Caco-2 (cell line): ENCODE data around the gene BLOC1S4. TPM values are rescaled to one million over a fixed set of nuclear protein-coding genes. Genes with fewer than 3 reads are reported as not detected.
"Not testable (repeated sequence)": the region's sequence is repeated elsewhere in the genome, so short reads cannot be mapped to it uniquely, and the experiment has no call there.

Experiments
- BruUV-seq: library from RNA; stranded (reverse); fragments of 400-500 nt; replicated peaks from 2 replicates; lab custom pipeline; 2021; lab: Mats Ljungman, UMichigan
- CTCF ChIA-PET: fragments of 300-600 bp; sonication (Branson Sonifier 250); formaldehyde crosslinking; loops from one replicate; lab custom pipeline; 2022; ENCODE audit warnings: antibody characterized with exemption; lab: Charles Lee
- POLR2A ChIA-PET: fragments of 300-600 bp; sonication (Branson Sonifier 250); formaldehyde crosslinking; loops from one replicate; lab custom pipeline; 2022; ENCODE audit warnings: antibody characterized with exemption; lab: Charles Lee
- DNase-seq, 2 experiments: peaks; one replicate each; pipeline versions ENCODE4 v3.0.0 to v3.0.0-alpha.2; 2020 to 2022
- H3K27me3 ChIP-seq: replicated peaks from 2 replicates; pipeline ENCODE4 v1.6.0; 2011; ENCODE audit warnings: low read length; ENCODE audit not compliant: control insufficient read depth, insufficient read depth
- H3K36me3 ChIP-seq: 2 replicates; pipeline ENCODE4 v1.5.1; 2011; ENCODE audit warnings: low read length; ENCODE audit not compliant: control insufficient read depth, insufficient read depth
- H3K4me1 ChIP-seq: fragments of 250-450 bp; sonication (Bioruptor Pico); 2 replicates; pipeline ENCODE4 v1.5.1; 2020; ENCODE audit warnings: mild to moderate bottlenecking
- H3K4me3 ChIP-seq: 2 replicates; pipeline ENCODE4 v1.5.1; 2011; ENCODE audit warnings: low read depth, mild to moderate bottlenecking, control low read depth, low read length
- H3K9me3 ChIP-seq: fragments of 250-450 bp; sonication (Bioruptor Pico); 2 replicates; pipeline ENCODE4 v1.5.1; 2020; ENCODE audit warnings: mild to moderate bottlenecking, moderate library complexity
- H3K27ac Mint-ChIP-seq: one replicate; pipeline ENCODE4 v1.8.0; 2022; ENCODE audit warnings: mixed read lengths; ENCODE audit not compliant: unreplicated experiment
- H3K27me3 Mint-ChIP-seq: one replicate; pipeline ENCODE4 v1.8.0; 2022; ENCODE audit warnings: mixed read lengths; ENCODE audit not compliant: insufficient read depth, unreplicated experiment
- H3K36me3 Mint-ChIP-seq: one replicate; pipeline ENCODE4 v1.8.0; 2022; ENCODE audit warnings: mild to moderate bottlenecking, mixed read lengths; ENCODE audit not compliant: insufficient read depth, unreplicated experiment
- H3K4me1 Mint-ChIP-seq: one replicate; pipeline ENCODE4 v1.8.0; 2022; ENCODE audit warnings: low read depth, mixed read lengths; ENCODE audit not compliant: unreplicated experiment
- H3K4me3 Mint-ChIP-seq: one replicate; pipeline ENCODE4 v1.8.0; 2022; ENCODE audit warnings: mild to moderate bottlenecking, moderate library complexity, mixed read lengths; ENCODE audit not compliant: unreplicated experiment
- H3K9me3 Mint-ChIP-seq: one replicate; pipeline ENCODE4 v1.8.0; 2022; ENCODE audit warnings: mixed read lengths; ENCODE audit not compliant: unreplicated experiment
- CTCF ChIP-seq, 2 experiments: fragments of 200-600 bp in 1 of 2; IDR thresholded peaks; 1 replicate in 1 of 2; 2 replicates in 1 of 2; pipeline versions ENCODE4 v1.5.1 to v1.8.0; 2011 to 2022; ENCODE audit warnings: antibody characterized with exemption in 1 of 2, control low read depth in 1 of 2, inconsistent platforms in 1 of 2, low read depth in 1 of 2, low read length in 1 of 2, mild to moderate bottlenecking in 1 of 2, moderate library complexity in 1 of 2; ENCODE audit not compliant: insufficient read depth in 1 of 2, severe bottlenecking in 1 of 2, unreplicated experiment in 1 of 2
- intact Hi-C: fragments of 100-400 bp; cut with micrococcal nuclease; formaldehyde crosslinking; loops from one replicate; pipeline ENCODE4 v1.10.0; 2022; ENCODE audit not compliant: unreplicated experiment
- total RNA-seq: library from RNA; stranded (reverse); gene quantifications from 2 replicates; pipeline ENCODE4 v1.2.3, GENCODE V29; 2022

The BLOC1S4 gene
- total RNA-seq, 1 experiment from 2014 or later: 17.2 TPM

DNA sequence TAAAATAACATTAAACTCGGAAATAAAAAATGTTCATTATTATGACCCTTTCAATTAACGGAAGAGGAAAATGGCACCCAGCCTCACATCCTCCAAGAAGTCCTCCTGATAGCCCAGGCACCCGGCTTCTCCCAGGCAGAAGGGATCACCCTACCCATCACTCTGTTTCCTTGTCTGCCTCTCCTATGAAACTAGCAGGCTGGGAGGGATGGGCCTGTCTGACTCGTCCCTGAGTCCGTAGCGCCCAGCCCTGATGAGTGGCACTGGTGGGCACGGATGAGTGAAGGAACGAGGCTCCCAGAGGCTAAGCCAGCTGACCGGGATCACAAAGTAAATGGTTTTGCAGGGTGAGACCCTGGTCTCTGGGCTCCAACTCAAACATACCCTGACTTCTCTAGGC, 37.9 kb downstream of the BLOC1S4 start:
- Histone ChIP-seq H3K27me3 (no peaks in the 10 kb centered on the region), H3K36me3 (no peaks in the 10 kb centered on the region), H3K9me3 (no peaks in the 10 kb centered on the region), H3K4me3 (no peak overlapping the region), H3K4me1 (peaks cover 47% of the 10 kb centered on the region)
- Mint-ChIP-seq H3K36me3 (no peaks in the 10 kb centered on the region), H3K9me3 (no peaks in the 10 kb centered on the region), H3K4me1 (peaks cover 15% of the 10 kb centered on the region), H3K4me3 (no peak overlapping the region), H3K27me3 (no peaks in the 10 kb centered on the region), H3K27ac (no peak overlapping the region)
- intact Hi-C loops: no loop called here
- TF ChIP-seq CTCF (IDR thresholded peaks at IDR 0.05; ENCODE audit: insufficient read depth in 1 of 2, low read depth in 1 of 2, low read length in 1 of 2, severe bottlenecking in 1 of 2, unreplicated experiment in 1 of 2): no peak
- BruUV-seq: no TSS peak
- no peak for DNase-seq
- ChIA-PET CTCF (no interaction called here), POLR2A (no interaction called here)

GRCh38 chr4:6754481-6755087, 38.6 kb downstream of the BLOC1S4 start:
- no peak for TF ChIP-seq CTCF (IDR thresholded peaks at IDR 0.05; ENCODE audit: insufficient read depth in 1 of 2, low read depth in 1 of 2, low read length in 1 of 2, severe bottlenecking in 1 of 2, unreplicated experiment in 1 of 2)
- Mint-ChIP-seq H3K27me3 (no peaks in the 10 kb centered on the region), H3K4me1 (peaks cover 10% of the 10 kb centered on the region), H3K36me3 (no peaks in the 10 kb centered on the region), H3K27ac (no peak overlapping the region), H3K9me3 (no peaks in the 10 kb centered on the region), H3K4me3 (no peak overlapping the region)
- Histone ChIP-seq H3K4me3 (no peak overlapping the region), H3K27me3 (no peaks in the 10 kb centered on the region), H3K4me1 (peaks cover 43% of the 10 kb centered on the region), H3K9me3 (no peaks in the 10 kb centered on the region), H3K36me3 (no peaks in the 10 kb centered on the region)
- ChIA-PET CTCF (no interaction called here), POLR2A (no interaction called here)
- BruUV-seq: no TSS peak
- intact Hi-C loops: no loop called here
- DNase-seq: no peak

DNA sequence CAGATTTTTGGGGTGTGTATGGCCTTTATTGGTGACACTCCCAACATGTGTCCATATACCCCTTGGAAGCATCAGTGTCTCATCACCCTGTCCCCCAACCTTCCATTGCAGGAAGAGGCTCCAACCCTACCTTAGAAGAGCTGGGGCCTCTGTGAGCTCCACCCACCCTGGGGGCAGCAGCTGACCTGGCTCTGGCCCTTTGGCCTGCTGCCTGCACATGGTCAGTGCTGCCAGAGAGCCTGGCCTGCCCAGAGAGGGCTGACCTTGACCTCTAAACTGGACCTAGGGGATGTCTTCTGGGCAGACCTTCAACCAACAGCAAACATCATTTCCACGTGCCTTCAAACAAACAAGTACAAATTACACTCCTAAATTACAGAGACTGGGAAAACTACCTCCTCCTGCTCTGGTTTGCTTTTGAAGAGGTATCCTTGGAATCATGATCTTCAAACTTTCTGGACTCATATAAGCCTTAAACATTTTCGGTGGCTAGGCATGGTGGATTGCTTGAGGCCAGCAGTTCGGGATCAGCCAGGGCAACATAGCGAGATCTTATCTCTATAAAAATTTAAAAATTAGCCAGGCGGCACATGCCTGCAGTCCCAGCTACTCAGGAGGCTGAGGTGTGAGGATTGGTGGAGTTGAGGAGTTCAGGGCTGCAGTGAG, 39.2 kb downstream of the BLOC1S4 start:
- H3K36me3 ChIP-seq: no peaks in the 10 kb centered on the region
- no peak for DNase-seq
- Mint-ChIP-seq H3K9me3 (no peaks in the 10 kb centered on the region), H3K27me3 (no peaks in the 10 kb centered on the region), H3K36me3 (no peaks in the 10 kb centered on the region), H3K4me3 (no peak overlapping the region), H3K27ac (no peak overlapping the region), H3K4me1 (peaks cover 6% of the 10 kb centered on the region)
- no peak overlapping the region for H3K4me3 ChIP-seq
- intact Hi-C loops: no loop called here
- H3K27me3 ChIP-seq: no peaks in the 10 kb centered on the region
- H3K4me1 ChIP-seq: peaks cover 38% of the 10 kb centered on the region
- ChIA-PET POLR2A (no interaction called here), CTCF (no interaction called here)
- no peaks in the 10 kb centered on the region for H3K9me3 ChIP-seq
- no TSS peak for BruUV-seq
- no peak for TF ChIP-seq CTCF (IDR thresholded peaks at IDR 0.05; ENCODE audit: insufficient read depth in 1 of 2, low read depth in 1 of 2, low read length in 1 of 2, severe bottlenecking in 1 of 2, unreplicated experiment in 1 of 2)

- intact Hi-C loops, H3K27ac Mint-ChIP-seq: not testable (repeated sequence)
Measured at GRCh38 chr4:6756345-6756744, 40.4 kb downstream of the BLOC1S4 start.

More at GRCh38 chr4:6756345-6756744, 40.4 kb downstream of the BLOC1S4 start:
- H3K9me3 ChIP-seq, H3K4me1 Mint-ChIP-seq, CTCF ChIA-PET, H3K4me3 Mint-ChIP-seq, H3K27me3 ChIP-seq, DNase-seq, H3K36me3 Mint-ChIP-seq, H3K4me3 ChIP-seq, H3K9me3 Mint-ChIP-seq, H3K36me3 ChIP-seq, BruUV-seq, POLR2A ChIA-PET, H3K27me3 Mint-ChIP-seq: not testable (repeated sequence)
- peaks cover 30% of the 10 kb centered on the region for H3K4me1 ChIP-seq
